ENCODE measurements around the gene SPEG. TPM values are rescaled to one million over a fixed set of nuclear protein-coding genes. Genes with fewer than 3 reads are reported as not detected.

SPEG gene
- total RNA-seq, 2 experiments from 2014 or later = 2.1 to 2.3 TPM

GRCh38 chr2:219490600-219491130 lies 56.0 kb downstream of the SPEG start:
- TF ChIP-seq, protein P1, sequence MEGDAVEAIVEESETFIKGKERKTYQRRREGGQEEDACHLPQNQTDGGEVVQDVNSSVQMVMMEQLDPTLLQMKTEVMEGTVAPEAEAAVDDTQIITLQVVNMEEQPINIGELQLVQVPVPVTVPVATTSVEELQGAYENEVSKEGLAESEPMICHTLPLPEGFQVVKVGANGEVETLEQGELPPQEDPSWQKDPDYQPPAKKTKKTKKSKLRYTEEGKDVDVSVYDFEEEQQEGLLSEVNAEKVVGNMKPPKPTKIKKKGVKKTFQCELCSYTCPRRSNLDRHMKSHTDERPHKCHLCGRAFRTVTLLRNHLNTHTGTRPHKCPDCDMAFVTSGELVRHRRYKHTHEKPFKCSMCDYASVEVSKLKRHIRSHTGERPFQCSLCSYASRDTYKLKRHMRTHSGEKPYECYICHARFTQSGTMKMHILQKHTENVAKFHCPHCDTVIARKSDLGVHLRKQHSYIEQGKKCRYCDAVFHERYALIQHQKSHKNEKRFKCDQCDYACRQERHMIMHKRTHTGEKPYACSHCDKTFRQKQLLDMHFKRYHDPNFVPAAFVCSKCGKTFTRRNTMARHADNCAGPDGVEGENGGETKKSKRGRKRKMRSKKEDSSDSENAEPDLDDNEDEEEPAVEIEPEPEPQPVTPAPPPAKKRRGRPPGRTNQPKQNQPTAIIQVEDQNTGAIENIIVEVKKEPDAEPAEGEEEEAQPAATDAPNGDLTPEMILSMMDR (IDR thresholded peaks at IDR 0.05) = no peak
- Mint-ChIP-seq H3K9me3 (no peaks in the 10 kb centered on the region), H3K27me3 (peaks cover 45% of the 10 kb centered on the region), H3K27ac (no peak overlapping the region), H3K36me3 (ENCODE audit: low read depth) (no peaks in the 10 kb centered on the region), H3K4me1 (ENCODE audit: low read depth) (no peaks in the 10 kb centered on the region), H3K4me3 (no peak overlapping the region)
- CTCF ChIA-PET = interaction anchor here (1.6 to 11.5 kb wide), 3 partner anchors 37 to 151 kb away, joined by 3 to 283 read pairs (median 8); no protein-coding TSS in a partner anchor
- ATAC-seq (no peak), DNase-seq (no peak)
- intact Hi-C loops (cut with micrococcal nuclease) = no loop called here
- POLR2A ChIA-PET = no interaction called here

GRCh38 chr2:219491278-219491963 lies 56.8 kb downstream of the SPEG start:
- ChIA-PET POLR2A (no interaction called here), CTCF (interaction anchor here (1.6 to 11.5 kb wide), 4 partner anchors 9 to 150 kb away, joined by 3 to 283 read pairs (median 6); no protein-coding TSS in a partner anchor)
- Mint-ChIP-seq H3K27me3 (peaks cover 46% of the 10 kb centered on the region), H3K4me1 (ENCODE audit: low read depth) (peaks cover 1% of the 10 kb centered on the region), H3K4me3 (no peak overlapping the region), H3K27ac (no peak overlapping the region), H3K36me3 (ENCODE audit: low read depth) (no peaks in the 10 kb centered on the region), H3K9me3 (no peaks in the 10 kb centered on the region)
- intact Hi-C loops (cut with micrococcal nuclease) = no loop called here
- no peak for DNase-seq
- no peak for ATAC-seq
- TF ChIP-seq, protein P1 (IDR thresholded peaks at IDR 0.05) = no peak

DNA sequence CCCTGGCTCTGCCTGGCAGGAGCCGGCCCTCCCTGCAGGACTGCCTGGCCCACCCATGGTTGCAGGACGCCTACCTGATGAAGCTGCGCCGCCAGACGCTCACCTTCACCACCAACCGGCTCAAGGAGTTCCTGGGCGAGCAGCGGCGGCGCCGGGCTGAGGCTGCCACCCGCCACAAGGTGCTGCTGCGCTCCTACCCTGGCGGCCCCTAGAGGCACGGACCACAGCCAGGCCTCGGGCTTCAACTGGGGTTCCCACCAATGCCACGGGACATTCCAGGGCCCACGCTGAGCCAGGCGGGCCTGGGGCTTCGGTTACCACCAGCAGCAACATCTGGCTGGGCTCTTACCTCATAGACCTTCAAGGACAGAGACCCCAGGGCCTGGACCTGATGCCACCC lies 57.9 kb downstream of the SPEG start:
- intact Hi-C loops (cut with micrococcal nuclease) = no loop called here
- TF ChIP-seq, protein P1 (IDR thresholded peaks at IDR 0.05) = no peak

DNA sequence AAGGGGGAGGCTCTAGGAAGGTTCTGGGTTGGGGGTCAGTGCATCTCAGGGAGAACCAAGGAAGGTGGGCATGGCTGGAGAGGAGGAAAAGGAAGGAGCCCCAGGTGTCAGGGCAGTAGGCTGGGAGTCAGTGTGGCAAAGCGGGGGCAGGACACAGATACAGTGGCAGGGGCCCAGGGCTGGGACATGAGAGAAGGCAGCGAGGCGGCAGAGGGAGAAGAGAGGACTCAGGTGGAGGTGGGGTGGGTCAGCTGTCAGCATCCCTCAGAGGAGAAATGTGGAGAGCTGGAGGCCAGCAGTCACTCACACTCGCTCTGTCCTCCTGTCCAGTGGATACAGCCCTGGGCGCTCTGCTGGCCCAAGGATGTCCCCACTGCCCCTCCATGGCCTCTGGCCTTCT lies 58.4 kb downstream of the SPEG start:
- CTCF ChIA-PET = interaction anchor here (0.9 to 11.5 kb wide), 3 partner anchors 11 to 35 kb away, joined by 3 to 283 read pairs (median 5); no protein-coding TSS in a partner anchor
- Mint-ChIP-seq H3K4me1 (ENCODE audit: low read depth) (peaks cover 11% of the 10 kb centered on the region), H3K9me3 (no peaks in the 10 kb centered on the region), H3K4me3 (no peak overlapping the region), H3K36me3 (ENCODE audit: low read depth) (no peaks in the 10 kb centered on the region), H3K27me3 (peaks cover 49% of the 10 kb centered on the region), H3K27ac (no peak overlapping the region)
- intact Hi-C loops (cut with micrococcal nuclease) = no loop called here
- no peak for ATAC-seq
- TF ChIP-seq, protein P1 (IDR thresholded peaks at IDR 0.05) = no peak
- POLR2A ChIA-PET = no interaction called here
- no peak for DNase-seq

More for the DNA sequence above, 57.9 kb downstream of the SPEG start:
- H3K4me3 Mint-ChIP-seq = no peak overlapping the region
- H3K4me1 Mint-ChIP-seq (ENCODE audit: low read depth) = peaks cover 9% of the 10 kb centered on the region
- CTCF ChIA-PET = interaction anchor here (0.6 to 11.5 kb wide), 3 partner anchors 10 to 35 kb away, joined by 3 to 283 read pairs (median 5); no protein-coding TSS in a partner anchor
- H3K27ac Mint-ChIP-seq = no peak overlapping the region
- peaks cover 47% of the 10 kb centered on the region for H3K27me3 Mint-ChIP-seq
- DNase-seq = no peak
- POLR2A ChIA-PET = no interaction called here
- H3K36me3 Mint-ChIP-seq (ENCODE audit: low read depth) = no peaks in the 10 kb centered on the region
- ATAC-seq = no peak
- no peaks in the 10 kb centered on the region for H3K9me3 Mint-ChIP-seq

Data from activated CD8-positive, alpha-beta T cell treated with anti-CD3 and anti-CD28 coated beads for 36 hours (primary cell).